GM21723 (cell line): ENCODE results near the gene MOB1B.
"Not testable (repeated sequence)": the region's sequence is repeated elsewhere in the genome, so short reads cannot be mapped to it uniquely, and the experiment has no call there.

ENCODE experiments used
- ATAC-seq: cut with Tn5 transposase; IDR thresholded peaks from one replicate; pipeline ENCODE4 v1.9.1; 2021; ENCODE audit warnings: mild to moderate bottlenecking, moderate library complexity; ENCODE audit not compliant: unreplicated experiment

MOB1B gene

DNA sequence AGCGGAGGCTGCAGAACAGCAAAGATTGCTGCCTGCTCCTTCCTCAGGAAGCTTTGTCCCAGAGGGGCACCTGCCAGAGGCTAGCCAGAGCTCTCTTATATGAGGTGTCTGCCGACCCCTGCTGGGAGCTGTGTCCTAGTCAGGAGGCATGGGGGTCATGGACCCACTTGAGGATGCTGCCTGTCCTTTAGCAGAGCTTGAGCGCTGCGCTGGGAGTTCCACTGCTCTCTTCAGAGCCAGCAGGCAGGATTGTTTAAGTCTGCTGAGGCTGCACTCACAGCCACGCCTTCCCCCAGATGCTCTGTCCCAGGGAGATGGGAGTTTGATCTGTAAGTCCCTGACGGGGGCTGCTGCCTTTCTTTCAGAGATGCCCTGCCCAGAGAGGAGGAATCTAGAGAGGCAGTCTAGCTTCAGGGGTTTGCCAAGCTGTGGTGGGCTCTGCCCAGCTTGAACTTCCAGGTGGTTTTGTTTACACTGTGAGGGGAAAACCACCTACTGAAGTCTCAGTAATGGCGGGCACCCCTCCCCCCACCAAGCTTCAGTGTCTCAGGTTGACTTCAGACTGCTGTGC is 102.2 kb downstream of the MOB1B start:
- no peak for ATAC-seq

DNA sequence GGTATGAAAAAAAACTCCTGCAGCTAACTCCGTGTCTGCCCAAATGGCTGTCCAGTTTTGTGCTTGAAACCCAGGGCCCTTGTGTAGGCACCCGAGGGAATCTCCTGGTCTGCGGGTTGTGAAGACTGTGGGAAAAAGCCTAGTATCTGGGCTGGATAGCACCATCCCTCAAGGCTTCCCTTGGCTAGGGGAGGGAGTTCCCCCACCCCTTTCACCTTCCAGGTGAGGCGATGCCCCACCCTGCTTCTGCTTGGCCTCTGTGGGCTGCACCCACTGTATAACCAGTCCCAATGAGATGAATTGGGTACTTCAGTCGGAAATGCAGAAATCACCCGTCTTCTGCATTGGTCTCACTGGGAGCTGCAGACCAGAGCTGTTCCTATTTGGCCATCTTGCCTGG is 102.9 kb downstream of the MOB1B start:
- not testable (repeated sequence) for ATAC-seq

DNA sequence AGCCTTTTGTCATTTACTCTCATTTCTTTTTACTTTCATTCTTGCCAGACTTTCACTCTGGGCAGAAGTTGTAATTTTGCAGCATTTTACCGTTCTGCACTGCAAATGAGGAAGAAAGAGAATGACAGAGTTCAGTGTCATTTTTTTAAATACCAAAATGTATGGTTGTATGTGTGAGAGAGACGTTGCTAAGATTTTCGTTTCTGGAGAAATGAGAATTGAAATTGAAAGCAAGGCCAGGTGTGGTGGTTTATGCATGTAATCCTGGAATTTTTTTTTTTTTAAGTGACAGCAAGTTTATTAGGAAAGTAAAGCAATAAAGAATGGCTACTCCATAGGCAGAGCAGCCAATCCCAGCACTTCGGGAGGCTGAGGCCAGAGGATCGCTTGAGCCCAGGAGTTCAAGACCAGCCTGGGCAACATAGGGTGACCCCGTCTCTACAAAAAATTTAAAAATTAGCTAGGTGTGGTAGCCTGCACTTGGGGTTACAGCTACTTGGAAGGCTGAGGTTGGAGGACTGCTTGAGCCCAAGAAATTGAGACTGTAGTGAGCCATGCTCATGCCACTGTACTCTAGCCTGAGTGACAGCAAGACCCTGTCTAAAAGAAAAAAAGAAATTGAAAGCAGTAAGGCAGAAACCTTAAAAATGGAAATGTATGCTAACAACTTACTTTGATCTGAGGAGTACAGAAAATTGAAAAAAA is 104.2 kb downstream of the MOB1B start:
- peak; percentile 86 for ATAC-seq

DNA sequence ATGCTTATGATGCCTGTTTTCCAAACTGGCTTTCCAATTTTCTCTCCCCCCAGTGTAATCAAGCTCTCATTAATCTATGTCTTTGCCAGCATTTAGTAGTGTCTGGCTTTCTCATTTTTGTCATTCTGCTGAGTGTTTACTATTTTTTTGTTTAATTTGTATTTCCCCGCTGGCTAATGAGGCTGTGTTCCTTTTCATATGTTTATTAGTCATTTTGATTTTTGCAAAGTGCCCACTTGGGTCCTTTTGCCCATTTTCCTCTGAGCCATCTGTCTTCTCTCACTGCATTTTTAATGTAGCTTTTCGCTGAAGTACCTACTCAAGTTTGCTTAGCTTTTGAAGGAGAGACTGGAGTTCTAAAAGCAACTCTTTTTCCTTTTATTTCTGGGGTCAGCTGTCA is 106.0 kb downstream of the MOB1B start:
- ATAC-seq, result no peak

DNA sequence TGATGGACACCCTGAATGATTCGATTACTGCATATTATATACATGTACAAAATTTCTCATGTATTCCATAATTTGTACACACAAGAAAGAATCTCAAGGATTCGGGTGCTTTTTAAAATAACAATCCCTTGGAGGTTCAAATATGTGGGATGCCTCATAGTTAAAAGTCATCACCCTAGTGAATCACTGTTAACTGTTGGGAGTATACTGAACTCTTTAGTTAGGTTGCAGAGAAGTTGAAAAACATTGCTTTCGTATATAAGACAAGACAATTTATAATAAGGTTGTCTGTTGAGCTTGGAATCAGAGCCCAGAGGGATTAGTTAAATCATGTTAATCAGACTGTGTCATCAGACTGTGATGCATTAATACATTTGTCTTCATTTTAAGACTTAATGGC is 106.9 kb downstream of the MOB1B start:
- ATAC-seq, result no peak

DNA sequence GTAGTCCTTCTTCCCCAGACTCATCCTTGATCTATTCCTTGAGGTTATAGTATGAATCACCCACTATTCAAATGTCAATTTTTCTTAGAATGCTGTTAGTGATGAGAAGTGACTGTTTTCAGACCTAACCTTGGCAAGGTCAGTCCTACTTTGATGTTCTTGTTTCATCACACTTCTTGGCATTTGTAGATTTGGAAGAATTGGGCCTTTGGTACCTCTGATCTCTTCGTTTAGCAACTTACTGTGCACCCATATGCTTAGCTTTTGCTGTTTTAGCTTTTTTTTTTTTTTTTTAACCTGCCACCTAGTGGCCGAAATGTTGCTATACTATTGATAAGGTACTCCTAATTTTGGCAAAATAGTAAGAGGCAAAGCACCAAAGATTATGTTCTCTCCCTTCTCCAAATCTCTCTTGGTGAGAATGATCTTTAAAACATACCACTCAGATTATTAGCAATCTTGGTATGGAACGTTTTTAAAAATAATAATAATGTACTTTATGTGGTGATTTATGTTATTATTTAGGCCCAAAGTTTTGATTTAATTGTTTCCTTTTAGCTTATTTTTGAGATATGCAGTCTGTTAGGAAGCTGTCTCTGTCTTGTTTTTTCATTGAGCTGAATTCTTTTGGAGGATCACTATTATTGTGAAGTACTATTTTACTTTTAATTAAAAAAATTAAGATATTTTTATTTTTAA is 107.9 kb downstream of the MOB1B start:
- ATAC-seq, result peak; percentile 54

DNA sequence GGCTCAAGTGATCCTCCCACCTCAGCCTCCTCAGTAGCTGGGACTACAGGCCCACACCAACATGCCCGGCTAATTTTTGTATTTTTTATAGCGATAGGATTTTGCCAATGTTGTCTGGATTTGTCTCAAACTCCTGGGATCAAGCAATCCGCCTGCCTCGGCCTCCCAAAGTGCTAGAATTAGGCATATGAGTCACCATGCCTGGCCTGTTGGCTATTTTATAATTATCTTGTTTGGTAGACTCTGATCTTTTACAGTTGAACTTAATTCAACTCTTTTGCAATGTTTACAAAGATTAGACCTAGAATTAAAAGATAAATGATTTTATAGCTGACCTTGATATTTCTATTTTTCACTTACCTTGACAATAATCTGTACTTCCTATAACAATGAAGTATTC is 109.3 kb downstream of the MOB1B start:
- no peak for ATAC-seq

DNA sequence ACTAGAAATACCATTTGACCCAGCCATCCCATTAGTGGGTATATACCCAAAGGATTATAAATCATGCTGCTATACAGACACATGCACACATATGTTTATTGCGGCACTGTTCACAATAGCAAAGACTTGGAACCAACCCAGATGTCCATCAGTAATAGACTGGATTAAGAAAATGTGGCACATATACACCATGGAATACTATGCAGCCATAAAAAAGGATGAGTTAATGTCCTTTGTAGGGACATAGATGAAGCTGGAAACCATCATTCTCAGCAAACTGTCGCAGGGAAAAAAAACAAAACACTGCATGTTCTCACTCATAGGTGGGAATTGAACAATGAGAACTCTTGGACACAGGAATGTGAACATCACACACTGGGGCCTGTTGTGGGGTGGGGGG is 115.2 kb downstream of the MOB1B start:
- ATAC-seq, result not testable (repeated sequence)

DNA sequence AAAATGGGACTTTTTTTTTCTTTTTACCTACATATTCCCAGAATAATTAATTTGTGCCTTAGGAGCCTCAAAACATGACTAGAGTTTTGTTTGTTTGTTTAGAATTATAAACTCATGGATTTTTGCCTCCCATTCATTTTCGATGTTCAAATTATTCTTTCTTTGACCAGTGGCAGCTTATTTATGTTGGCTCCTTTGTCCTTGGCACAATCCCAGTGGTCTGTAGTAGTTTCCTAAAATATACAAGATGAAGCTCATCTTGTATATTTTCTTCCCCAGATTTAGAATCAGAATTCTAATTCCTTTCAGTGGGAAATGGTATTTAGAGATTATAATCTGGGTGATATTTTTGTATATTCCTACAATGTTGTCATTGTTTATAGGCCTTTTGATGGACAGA is 118.4 kb downstream of the MOB1B start:
- no peak for ATAC-seq

DNA sequence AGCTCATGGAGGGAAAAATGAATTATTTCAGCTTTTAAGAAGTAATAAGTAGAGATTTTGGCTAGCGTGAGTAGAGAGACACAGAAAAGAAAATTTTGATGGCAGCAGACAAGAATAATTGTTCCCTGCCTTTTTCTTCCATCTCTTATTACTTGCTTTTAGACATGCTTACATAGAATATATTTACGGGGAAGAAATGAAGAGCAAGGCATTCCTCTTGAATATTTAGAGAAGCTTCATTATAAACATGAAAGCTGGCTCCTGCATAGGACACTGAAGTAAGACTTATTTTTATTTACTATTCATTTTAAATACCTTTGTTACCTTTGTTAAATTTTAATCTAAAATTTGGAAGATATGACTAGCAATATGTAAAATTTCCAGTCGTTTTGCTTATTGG is 123.5 kb downstream of the MOB1B start:
- no peak for ATAC-seq

DNA sequence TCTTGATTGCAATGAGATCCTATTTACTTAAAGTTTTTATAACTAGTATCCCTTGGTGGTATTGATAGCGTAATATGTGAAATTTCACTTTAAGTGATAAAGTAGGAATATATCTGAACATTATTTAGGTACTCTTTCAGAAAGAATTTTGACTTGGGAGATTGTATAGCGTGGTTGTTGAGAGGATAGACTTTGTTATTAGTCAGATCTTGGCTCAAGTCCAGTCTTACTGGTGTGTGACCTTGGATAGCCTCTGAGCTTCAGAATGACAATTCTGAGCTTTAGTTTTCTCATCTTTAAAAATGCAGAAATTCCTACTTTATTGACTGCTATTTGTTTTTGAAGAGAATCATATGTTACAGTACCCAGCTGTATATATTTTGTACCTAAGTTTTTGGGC is 123.9 kb downstream of the MOB1B start:
- no peak for ATAC-seq

DNA sequence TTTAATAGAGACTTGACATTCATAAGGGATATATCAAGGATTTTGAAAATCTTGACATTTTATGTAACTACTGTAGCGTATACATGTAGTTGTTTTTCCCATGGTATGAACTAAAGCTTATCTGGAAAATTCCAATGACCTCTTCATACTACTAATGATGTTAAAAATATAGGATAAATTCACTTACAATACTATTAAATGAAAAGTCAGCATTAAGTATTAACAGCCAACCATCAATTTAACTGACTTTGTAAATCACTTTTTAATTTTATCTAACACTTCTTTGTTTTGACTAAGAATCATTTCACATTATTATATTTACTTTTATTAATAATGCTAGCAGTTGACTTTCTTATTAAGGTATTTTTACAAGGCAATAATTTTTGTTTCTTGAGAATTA is 125.4 kb downstream of the MOB1B start:
- ATAC-seq, result no peak

DNA sequence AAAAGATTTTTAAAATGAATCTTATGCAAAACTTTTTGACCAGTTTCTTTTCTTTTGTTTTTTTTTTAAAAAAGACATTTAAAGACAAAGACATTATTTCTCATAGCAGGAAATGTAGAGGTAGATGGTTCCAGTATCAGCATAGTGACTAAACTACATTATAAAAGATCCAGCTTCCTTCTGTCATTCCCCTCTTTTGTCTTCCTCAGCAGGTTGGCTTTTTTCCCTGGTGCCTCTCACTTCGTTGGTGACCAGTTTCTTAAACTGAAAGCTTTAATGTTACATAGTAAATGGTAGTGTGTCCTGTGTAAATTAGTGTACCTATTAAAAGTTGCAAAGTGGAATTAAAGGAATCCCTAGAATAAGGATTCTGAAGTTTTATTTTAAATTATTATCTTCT is 127.3 kb downstream of the MOB1B start:
- ATAC-seq, result no peak

DNA sequence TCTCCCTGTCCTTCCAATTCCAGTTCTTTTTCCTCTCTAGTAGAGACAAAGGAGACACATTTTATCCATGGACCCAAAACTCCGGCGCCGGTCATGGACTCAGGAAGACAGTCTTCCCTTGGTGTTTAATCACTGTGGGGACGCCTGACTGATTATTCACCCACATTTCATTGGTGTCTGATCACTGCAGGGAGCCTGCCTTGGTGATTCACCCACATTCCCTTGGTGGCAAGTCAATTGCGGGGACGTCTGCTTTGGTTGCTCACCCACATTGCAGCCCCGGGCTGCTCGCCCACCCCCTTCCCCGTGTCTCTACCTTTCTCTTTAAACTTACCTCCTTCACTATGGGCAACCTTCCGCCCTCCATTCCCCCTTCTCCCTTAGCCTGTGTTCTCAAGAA is 129.9 kb downstream of the MOB1B start:
- not testable (repeated sequence) for ATAC-seq
